ENCODE results near the gene VENTX.

Gene VENTX

GRCh38 chr10:133237588-133238465, at the start of gene VENTX:
Gene VENTX (plus strand): TSS chr10:133237855. CDS start chr10:133237915, 60 bp downstream.
- no peak for DNase-seq (ENCODE audit: low read depth, low spot score)

DNA sequence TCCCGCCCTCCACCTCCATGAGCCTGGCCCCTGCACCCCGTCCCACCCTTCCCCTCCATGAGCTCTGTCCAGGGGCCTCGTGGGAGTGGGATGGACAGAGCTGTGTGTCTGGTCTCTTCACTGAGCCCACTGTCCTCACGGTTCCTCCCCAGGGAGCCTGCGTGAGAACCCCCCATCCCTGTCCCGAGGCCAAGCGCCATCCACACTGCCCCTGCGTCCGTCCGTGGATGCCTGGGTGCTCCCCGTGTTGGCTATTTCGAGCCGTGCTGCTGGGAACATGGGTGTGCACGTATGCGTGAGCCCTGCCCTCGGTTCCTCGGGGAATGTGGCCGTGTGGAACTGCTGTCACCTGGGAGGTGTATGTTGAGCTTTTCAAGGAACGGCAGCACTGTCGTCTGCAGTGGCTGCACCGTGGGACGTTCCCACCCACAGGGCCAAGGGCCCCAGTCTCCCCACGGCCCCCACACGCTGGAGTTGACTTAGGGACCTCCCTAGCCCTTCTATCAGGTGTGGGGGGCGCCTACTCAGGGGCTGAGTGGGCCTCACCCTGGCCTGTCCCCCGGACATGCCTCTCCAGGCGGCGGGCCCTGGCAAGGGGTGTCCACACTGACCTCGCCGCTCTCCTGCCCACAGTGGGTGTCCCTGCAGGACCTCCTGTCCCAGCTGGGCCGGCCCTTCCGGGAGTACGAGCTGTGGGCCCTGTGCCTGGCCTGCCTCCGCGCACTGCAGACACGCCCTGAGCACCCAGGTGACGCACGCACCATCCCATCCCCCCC, 49.6 kb upstream of the VENTX start:
- no peak for DNase-seq (ENCODE audit: low read depth, low spot score)

DNA sequence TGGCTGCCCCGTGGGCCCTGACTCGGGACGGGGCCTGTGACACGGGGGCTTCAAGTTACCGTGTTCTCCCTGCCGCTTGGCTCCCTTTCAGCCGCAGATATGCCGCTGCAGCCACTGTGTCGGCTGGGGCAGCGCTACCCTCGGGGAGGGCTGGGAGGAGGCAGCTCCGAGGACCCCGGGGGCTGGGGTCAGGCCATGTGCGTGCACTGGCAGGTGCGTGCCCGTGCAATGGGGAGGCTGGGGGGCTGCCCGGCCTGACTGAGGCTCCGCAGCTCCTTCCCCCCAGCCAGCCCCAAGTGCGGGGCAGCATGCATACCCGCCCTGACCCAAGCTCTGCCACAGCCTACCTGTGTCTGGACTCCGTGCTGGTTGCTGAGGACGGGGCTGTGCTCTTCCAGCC, 48.4 kb upstream of the VENTX start:
- no peak for DNase-seq (ENCODE audit: low read depth, low spot score)

DNA sequence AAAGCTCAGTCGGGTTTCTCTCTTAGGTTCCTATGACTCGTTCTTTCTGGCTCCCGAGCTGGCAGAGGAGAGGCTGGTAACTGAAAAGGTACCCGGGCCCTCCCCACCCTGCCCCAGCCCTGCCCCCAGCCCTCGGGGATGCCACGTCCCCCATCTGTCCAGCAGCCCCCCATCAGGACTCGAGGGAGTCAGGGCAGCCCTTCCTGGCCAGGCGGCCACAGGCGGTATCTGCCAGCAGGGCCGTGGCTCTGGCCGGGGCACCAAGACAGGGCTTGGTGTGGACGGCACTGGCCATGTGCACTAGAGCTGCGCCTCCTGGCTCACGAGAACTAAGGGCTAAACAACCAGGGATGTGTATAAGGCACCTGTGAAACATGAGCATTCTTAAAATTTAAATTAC, 47.9 kb upstream of the VENTX start:
- no peak for DNase-seq (ENCODE audit: low read depth, low spot score)

- DNase-seq (ENCODE audit: low read depth, low spot score): no peak
Observed at GRCh38 chr10:133190225-133190624, 47.4 kb upstream of the VENTX start.

- no peak for DNase-seq (ENCODE audit: low read depth, low spot score)
Observed at GRCh38 chr10:133191651-133192050, 46.0 kb upstream of the VENTX start.

DNA sequence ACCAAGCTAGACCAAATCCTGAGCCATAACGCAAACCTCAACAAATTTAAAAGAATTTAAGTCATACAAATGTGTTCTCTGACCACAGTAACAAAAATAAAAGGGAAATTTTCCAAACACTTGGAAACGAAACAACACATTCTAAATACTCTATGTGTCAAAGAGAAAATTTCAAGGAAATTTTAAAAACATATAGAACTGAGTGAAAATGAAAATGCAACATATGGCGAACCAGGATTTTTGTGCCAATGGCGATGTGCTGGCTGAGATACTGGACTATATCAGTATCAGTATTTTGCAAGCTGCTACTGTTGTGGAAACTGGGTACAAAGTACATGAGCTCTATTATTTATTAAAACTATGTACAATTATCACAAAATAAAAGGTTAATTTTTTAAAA, 43.5 kb upstream of the VENTX start:
- DNase-seq (ENCODE audit: low read depth, low spot score): no peak

DNA sequence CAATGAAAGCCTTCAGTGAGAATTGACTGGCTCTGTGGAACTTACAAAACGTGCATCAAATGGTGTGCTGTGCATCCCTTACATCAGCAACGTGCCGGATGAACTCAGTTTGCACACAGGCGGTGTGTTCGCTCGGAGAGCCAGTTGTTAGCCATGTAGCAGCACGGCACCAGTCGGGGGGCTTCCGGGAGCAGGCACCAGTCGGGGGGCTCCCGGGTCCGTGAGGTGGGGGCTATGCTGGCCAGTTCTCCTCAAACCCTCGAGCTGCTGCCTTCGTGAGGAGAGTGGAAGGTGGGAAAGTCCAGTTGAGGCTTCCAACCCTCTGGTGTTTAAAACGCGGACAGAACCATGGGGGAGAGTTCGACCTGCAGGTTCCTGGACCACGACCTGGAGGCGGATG, 42.6 kb upstream of the VENTX start:
- DNase-seq (ENCODE audit: low read depth, low spot score): no peak

GRCh38 chr10:133195611-133196010, 42.0 kb upstream of the VENTX start:
- DNase-seq (ENCODE audit: low read depth, low spot score): no peak

DNA sequence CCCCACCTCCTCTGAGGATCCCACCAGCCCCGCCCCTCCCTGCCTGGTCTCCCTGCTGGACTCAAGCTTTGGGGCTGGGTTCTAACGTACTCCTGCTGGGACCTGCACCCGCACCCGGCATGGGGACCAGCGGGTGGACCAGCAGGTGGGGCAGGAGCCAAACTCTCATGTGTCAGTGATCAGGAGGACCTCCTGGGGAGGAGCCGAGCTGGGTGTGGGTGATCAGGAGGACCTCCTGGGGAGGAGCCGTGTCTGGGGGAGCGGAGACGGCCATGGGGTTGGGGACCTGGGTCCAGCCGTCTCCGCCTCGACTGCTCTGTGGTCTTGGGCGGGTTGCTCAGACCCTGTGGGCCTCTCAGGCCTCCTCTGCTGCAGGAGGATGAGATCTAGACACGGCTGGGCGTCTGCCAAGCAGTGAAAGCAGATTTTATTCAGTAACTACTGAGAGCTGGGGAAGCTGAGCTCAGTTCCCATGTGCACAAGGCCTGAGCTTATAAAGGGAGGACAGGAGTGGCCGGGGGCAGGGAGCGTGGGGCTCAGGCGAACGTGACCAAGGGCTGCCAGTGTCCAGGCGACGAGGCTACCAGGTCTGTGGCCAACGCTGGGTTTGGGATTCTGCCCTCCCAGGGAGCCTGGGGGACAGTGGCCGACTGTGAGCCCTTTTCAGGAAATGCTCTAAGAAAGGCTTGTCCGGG, 41.3 kb upstream of the VENTX start:
- DNase-seq (ENCODE audit: low read depth, low spot score): no peak

- DNase-seq (ENCODE audit: low read depth, low spot score): no peak
Observed at GRCh38 chr10:133196936-133197758, 40.5 kb upstream of the VENTX start.

DNA sequence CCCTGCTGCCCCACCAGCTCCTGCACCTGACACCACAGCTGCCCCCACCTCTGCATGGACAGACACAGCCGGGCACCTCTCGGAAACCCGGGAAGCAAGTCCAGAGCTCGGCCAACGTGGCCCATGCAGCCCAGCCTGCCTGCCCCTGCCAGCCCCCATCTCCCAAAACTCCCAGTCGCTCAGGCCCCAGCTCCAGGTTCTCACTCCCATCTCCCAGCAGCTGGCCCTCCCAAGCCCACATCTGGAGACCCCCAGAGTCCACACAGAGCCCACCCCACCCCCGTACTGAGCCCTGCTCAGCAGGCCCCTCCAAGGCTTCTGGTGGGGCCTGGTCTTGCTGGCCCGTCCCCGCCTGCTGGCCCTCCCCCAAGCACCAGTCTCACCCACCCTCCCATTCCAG, 39.9 kb upstream of the VENTX start:
- DNase-seq (ENCODE audit: low read depth, low spot score): no peak

- DNase-seq (ENCODE audit: low read depth, low spot score): no peak
Observed at GRCh38 chr10:133198206-133198605, 39.4 kb upstream of the VENTX start.

DNA sequence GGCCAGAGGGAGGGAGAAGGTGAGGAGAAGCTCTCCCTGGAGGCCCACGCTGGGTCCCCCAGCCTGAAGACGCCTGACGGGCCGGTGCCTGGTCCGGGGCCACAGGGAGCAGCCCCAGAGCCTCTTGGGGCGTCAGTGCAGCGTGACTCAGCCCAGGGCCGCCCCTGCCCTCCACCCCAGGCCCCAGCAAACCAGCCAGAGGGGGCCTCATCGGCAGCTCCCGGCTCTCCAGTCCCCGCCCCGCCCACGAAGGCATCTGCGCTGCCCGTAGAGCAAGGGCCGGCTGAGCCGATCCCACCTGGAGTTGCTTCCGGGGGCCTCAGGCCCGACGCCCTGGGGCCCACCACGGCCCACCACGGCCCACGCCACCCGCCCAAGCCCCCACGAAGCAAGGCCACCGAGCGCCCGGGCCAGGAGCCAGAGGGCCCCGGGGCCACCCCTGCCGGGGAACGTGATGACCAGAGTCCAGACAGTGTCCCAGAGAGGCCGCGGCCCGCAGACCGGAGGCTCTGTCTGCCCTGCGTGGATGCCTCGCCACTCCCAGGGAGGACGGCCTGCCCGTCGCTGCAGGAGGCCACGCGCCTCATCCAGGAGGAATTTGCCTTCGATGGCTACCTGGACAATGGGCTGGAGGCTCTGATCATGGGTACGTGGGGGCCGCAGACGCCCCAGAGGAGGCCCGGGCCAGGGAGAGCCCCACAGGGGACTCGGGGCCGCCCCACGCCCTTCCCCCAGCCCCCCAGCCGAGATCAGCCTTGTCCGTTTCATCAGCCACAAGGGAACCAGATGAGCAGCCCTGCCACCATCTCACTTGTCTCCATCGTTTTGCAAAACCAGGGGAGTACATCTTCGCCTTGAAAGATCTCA, 38.8 kb upstream of the VENTX start:
- DNase-seq (ENCODE audit: low read depth, low spot score): no peak

GRCh38 chr10:133199488-133199885, 38.2 kb upstream of the VENTX start:
- no peak for DNase-seq (ENCODE audit: low read depth, low spot score)

DNA sequence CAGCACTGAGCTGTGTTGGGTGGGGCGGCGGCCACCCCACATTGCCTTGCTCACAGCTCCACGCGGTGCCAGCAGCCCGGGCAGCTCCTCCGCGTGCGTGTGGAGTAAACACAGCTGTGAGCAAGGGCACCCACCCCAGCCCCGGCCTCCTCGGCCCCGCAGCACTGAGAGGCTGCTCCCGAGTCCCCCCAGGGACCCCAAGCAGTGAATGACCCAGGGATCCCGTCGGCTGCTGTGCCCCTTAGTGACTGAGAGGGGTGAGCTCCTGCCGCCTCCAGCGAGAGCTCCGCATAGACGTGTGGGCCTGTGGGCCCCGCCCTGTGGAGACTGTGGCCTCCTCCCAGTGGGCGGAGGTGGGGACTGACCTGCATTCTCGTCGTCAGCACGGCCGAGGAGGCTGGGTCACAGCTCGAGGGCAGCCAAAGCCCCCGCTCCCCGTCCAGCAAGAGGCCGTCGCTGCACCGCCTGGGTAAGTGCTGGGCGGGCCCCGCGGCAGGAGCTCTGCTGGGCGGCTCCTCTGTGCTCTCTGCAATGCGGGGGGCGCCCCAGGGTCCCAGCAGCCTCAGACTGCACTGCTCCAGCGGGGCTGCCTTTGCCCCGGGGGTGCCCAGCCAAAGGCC, 37.6 kb upstream of the VENTX start:
- no peak for DNase-seq (ENCODE audit: low read depth, low spot score)

- no peak for DNase-seq (ENCODE audit: low read depth, low spot score)
Observed at GRCh38 chr10:133200621-133201031, 37.0 kb upstream of the VENTX start.

DNA sequence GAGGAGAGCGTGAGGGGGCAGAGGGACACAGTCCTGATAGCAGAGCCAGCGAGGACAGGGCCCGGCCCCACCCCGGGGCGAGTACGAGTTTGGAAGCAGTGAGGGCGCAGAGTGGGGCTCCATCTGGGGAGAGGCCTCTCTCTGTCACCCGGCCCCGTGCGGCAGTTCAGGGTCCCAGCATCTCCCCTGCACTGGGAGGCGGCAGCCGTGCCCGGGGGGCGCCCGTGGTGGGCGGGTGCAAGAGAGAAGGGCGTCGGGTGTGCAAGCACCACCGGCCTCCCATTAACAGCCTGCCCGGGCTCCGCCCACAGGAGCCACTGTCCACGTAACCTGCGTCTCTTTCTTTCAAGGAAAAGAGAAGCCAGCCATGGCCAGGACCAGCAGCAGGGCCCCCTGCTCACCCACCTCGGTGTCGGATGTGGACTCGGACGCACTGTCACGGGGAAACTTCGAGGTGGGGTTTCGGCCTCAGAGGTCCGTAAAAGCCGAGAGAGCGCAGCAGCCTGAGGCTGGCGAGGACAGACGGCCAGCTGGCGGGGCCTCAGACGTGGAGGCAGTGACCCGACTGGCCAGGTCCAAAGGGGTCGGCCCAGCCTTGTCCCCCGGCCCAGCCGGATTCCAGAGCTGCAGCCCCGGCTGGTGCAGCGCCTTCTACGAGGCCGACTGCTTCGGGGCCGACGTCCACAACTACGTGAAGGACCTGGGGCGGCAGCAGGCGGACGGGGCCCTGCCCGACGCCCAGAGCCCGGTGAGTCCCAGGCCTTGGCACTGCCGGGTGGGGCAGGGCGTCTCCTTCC, 36.3 kb upstream of the VENTX start:
- DNase-seq (ENCODE audit: low read depth, low spot score): no peak
